DND-41 (cell line): Measurements from ENCODE around the gene ZBTB11.

Experiments
- CTCF ChIP-seq: IDR thresholded peaks from 2 replicates; pipeline ENCODE4 v1.5.1; 2012; ENCODE audit warnings: borderline replicate concordance, low read length, moderate library complexity, mild to moderate bottlenecking; ENCODE audit not compliant: poor library complexity, severe bottlenecking; ENCODE audit errors: extremely low read depth
- EZH2 ChIP-seq: IDR thresholded peaks from 3 replicates; pipeline ENCODE4 v1.6.1; 2012; ENCODE audit warnings: borderline replicate concordance, low read depth, mild to moderate bottlenecking, moderate library complexity, low read length, inconsistent platforms; ENCODE audit not compliant: severe bottlenecking

GRCh38 chr3:101702726-101703125 lies 25.8 kb upstream of the ZBTB11 start:
- no peak for TF ChIP-seq CTCF
- TF ChIP-seq EZH2 = no peak
